Uterus (tissue), 4 donors: ENCODE measurements around the gene LUZP2. TPM values are rescaled to one million over a fixed set of nuclear protein-coding genes. Genes with fewer than 3 reads are reported as not detected.

ENCODE experiments used
- DNase-seq, 2 donors: peaks; one replicate each; pipeline ENCODE4 v3.0.0-alpha.2; 2019 to 2020
- H3K27ac ChIP-seq, 2 donors: fragments of 200-600 bp; sonication (generic); 1 replicate in 1 of 2; 2 replicates in 1 of 2; pipeline ENCODE4 v1.5.1; 2016 to 2018
- H3K27me3 ChIP-seq, 2 donors: fragments of 200-600 bp; sonication (generic); one replicate each; pipeline ENCODE4 v1.5.1; 2018 to 2019; ENCODE audit warnings: control low read depth in 1 of 2
- H3K36me3 ChIP-seq, 2 donors: fragments of 200-600 bp; sonication (generic); one replicate each; pipeline ENCODE4 v1.5.1; 2019; ENCODE audit warnings: control low read depth in 1 of 2
- H3K4me1 ChIP-seq, 2 donors: fragments of 200-600 bp; sonication (generic); one replicate each; pipeline ENCODE4 v1.5.1; 2018 to 2019; ENCODE audit warnings: control low read depth in 1 of 2
- H3K4me3 ChIP-seq, 2 donors: fragments of 200-600 bp; sonication (generic); 1 replicate in 1 of 2; 2 replicates in 1 of 2; pipeline ENCODE4 v1.5.1; 2018 to 2019; ENCODE audit warnings: mild to moderate bottlenecking in 1 of 2
- H3K9me3 ChIP-seq, 2 donors: fragments of 200-600 bp; sonication (generic); one replicate each; pipeline ENCODE4 v1.5.1; 2019; ENCODE audit warnings: control low read depth in 1 of 2
- POLR2A ChIP-seq, 2 donors: fragments of 450-650 bp; IDR thresholded peaks; one replicate each; pipeline ENCODE4 v1.6.1; 2016; ENCODE audit warnings: antibody characterized with exemption in 2 of 2, mild to moderate bottlenecking in 1 of 2, moderate library complexity in 1 of 2
- intact Hi-C: fragments of 100-400 bp; cut with DNase I; formaldehyde crosslinking; loops from one replicate; pipeline ENCODE4 v1.15.1; 2023; ENCODE audit warnings: low total_unique reads
- total RNA-seq, 4 donors: library from RNA; depleted of rRNA in 3 of 4; stranded (reverse); fragments of >200 nt in 3 of 4; gene quantifications; one replicate each; pipeline versions ENCODE4 v1.1.0 to v1.2.4, GENCODE V29; 2014 to 2023
- TF ChIP-seq, protein P1 (sequence below), 4 experiments: fragments of 200-600 bp in 2 of 4; fragments of 450-650 bp in 2 of 4; sonication (generic) in 2 of 4; IDR thresholded peaks; one replicate each; pipeline ENCODE4 v1.5.1; 2016 to 2019; ENCODE audit warnings: antibody characterized with exemption in 4 of 4, mild to moderate bottlenecking in 2 of 4, moderate library complexity in 1 of 4
- donor health status: DM: yes; HTN: yes; CAD: no.

Gene LUZP2
- total RNA-seq, 4 donors from 2014 or later, result 0.24 to 13.8 TPM; not detected in 2

DNA sequence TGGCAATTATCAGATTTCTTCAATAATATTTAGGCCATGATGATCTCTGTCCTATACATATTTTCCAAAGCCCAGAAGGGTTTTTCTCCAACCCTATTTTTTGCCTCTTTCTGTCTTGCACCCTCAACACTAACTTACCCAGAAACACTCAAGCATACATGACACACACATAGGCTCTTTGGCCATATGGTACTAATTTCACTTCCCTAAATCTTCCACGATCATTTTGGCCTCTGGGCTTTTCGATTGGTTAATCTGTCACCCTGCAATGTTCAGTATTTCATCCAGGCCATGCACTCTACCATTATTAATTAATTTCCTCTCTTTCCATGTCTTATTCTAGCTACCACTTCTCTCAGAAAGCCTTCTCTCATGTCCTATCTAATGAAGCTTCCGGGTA is 59.8 kb downstream of the LUZP2 start:
- Histone ChIP-seq H3K27ac (no peak overlapping the region), H3K4me1 (no peaks in the 10 kb centered on the region), H3K4me3 (no peak overlapping the region), H3K9me3 (no peaks in the 10 kb centered on the region), H3K36me3 (no peaks in the 10 kb centered on the region), H3K27me3 (no peaks in the 10 kb centered on the region)
- no peak for TF ChIP-seq POLR2A (IDR thresholded peaks at IDR 0.05)
- TF ChIP-seq, protein P1, sequence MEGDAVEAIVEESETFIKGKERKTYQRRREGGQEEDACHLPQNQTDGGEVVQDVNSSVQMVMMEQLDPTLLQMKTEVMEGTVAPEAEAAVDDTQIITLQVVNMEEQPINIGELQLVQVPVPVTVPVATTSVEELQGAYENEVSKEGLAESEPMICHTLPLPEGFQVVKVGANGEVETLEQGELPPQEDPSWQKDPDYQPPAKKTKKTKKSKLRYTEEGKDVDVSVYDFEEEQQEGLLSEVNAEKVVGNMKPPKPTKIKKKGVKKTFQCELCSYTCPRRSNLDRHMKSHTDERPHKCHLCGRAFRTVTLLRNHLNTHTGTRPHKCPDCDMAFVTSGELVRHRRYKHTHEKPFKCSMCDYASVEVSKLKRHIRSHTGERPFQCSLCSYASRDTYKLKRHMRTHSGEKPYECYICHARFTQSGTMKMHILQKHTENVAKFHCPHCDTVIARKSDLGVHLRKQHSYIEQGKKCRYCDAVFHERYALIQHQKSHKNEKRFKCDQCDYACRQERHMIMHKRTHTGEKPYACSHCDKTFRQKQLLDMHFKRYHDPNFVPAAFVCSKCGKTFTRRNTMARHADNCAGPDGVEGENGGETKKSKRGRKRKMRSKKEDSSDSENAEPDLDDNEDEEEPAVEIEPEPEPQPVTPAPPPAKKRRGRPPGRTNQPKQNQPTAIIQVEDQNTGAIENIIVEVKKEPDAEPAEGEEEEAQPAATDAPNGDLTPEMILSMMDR (IDR thresholded peaks at IDR 0.05), result no peak
- intact Hi-C loops, result no loop called here
- no peak for DNase-seq

DNA sequence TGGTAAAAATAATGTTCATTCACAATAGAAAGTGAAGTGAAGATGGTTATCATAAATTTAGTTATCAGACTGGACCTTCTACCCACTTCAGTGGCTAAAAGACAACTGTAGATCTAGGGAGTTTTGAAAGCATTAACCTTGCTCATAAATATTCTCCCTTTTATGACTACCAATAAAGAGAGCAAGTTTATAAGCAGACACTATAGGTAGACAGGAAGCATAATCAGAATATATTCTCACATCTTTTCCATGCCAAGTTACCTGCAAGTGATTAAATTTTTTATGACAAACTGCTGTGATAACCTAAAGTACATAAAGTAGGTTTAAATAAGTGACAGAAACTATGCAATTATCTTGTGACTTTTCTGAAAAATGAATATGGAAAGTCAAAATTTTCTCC is 62.5 kb downstream of the LUZP2 start:
- Histone ChIP-seq H3K9me3 (no peaks in the 10 kb centered on the region), H3K4me3 (no peak overlapping the region), H3K27ac (no peak overlapping the region), H3K27me3 (no peaks in the 10 kb centered on the region), H3K36me3 (no peaks in the 10 kb centered on the region), H3K4me1 (no peaks in the 10 kb centered on the region)
- TF ChIP-seq, protein P1 (IDR thresholded peaks at IDR 0.05), result no peak
- no peak for TF ChIP-seq POLR2A (IDR thresholded peaks at IDR 0.05)
- intact Hi-C loops, result no loop called here
- DNase-seq, result no peak

DNA sequence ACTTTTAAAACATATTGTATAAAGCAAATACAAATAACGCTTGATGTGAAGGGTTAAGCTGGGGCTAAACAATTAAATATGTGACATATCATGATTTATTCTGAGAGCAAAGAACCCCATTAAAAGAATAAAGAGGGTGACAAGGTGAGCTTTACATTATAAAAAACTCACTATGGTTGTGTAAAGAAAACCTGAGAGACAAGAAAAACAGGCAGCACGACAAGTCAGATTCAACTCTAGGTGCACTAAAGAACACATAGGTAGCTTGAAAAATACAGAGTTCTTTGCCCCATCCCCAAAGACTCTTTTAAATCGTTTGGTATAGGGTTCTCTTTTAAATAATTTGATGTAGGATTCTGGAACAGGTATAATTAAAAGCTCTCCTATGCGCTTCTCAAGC is 63.5 kb downstream of the LUZP2 start:
- intact Hi-C loops, result no loop called here
- no peak for DNase-seq
- no peaks in the 10 kb centered on the region for H3K9me3 ChIP-seq
- H3K27ac ChIP-seq, result no peak overlapping the region
- no peaks in the 10 kb centered on the region for H3K4me1 ChIP-seq
- H3K36me3 ChIP-seq, result no peaks in the 10 kb centered on the region
- no peaks in the 10 kb centered on the region for H3K27me3 ChIP-seq
- no peak for TF ChIP-seq POLR2A (IDR thresholded peaks at IDR 0.05)
- TF ChIP-seq, protein P1 (IDR thresholded peaks at IDR 0.05), result no peak
- H3K4me3 ChIP-seq, result no peak overlapping the region

DNA sequence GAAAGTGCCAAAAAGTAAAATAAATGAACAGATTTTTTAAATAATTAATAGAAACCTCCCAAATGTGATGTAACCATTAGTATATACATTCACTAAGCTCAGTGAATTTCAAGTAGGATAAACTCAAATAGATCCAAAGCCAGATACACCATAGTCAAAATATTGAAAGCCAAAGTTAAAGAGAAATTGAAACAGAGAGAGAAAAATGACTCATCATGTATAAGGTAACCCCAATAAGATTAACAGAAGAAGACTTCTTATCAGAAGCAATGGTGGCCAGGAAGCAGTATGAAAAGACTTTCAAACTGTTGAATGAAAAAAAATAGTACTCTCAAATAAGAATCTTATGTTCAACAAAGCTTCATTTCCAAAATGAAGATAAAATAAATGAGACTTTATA is 70.5 kb downstream of the LUZP2 start:
- H3K9me3 ChIP-seq, result no peaks in the 10 kb centered on the region
- TF ChIP-seq, protein P1 (IDR thresholded peaks at IDR 0.05), result no peak
- no peak for TF ChIP-seq POLR2A (IDR thresholded peaks at IDR 0.05)

DNA sequence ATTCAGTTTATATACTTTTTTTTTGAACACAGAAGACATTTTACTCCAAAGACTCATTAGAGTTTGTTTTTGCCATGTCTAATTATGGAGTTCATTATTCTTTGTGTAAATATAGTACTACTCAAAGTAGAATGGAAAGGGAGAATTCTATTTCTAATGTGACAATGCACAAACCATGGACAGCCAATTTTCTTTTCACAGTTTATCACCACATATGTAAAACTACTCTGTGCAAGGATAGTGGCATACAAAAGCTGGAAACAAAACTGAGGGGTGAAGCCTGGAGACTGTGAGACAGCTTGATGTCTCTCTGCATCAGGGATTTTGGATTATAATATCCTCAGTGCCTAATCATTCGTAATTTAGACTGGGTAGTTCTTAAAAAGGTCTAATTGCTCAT is 75.5 kb downstream of the LUZP2 start:
- Histone ChIP-seq H3K27me3 (no peaks in the 10 kb centered on the region), H3K4me3 (no peak overlapping the region), H3K9me3 (no peaks in the 10 kb centered on the region), H3K36me3 (no peaks in the 10 kb centered on the region), H3K4me1 (no peaks in the 10 kb centered on the region), H3K27ac (no peak overlapping the region)
- no peak for DNase-seq
- intact Hi-C loops, result no loop called here
- no peak for TF ChIP-seq POLR2A (IDR thresholded peaks at IDR 0.05)
- TF ChIP-seq, protein P1 (IDR thresholded peaks at IDR 0.05), result no peak

More for the DNA sequence above, 70.5 kb downstream of the LUZP2 start:
- H3K27ac ChIP-seq, result no peak overlapping the region
- no peak overlapping the region for H3K4me3 ChIP-seq
- no peaks in the 10 kb centered on the region for H3K27me3 ChIP-seq
- intact Hi-C loops, result no loop called here
- no peak for DNase-seq
- H3K36me3 ChIP-seq, result no peaks in the 10 kb centered on the region
- no peaks in the 10 kb centered on the region for H3K4me1 ChIP-seq
